ENCODE measurements around the gene RHEB. TPM values are rescaled to one million over a fixed set of nuclear protein-coding genes. Genes with fewer than 3 reads are reported as not detected.

RHEB gene
- total and polyA plus RNA-seq, 2 donors (not counting 1 experiment from before 2014, with no cell fraction given): 9.3 to 40.3 TPM

GRCh38 chr7:151483711-151483983, 36.0 kb downstream of the RHEB start:
- no peak overlapping the region for H3K4me3 Mint-ChIP-seq
- Histone ChIP-seq H3K36me3 (replicated peaks in 1 of 2; ENCODE audit: control extremely low read depth in 1 of 2, control insufficient read depth in 1 of 2, extremely low read depth in 1 of 2, insufficient read depth in 2 of 2, low read length in 1 of 2) (peaks cover 3 to 59% of the 10 kb centered on the region in 2 experiments), H3K4me1 (ENCODE audit: control insufficient read depth in 2 of 2, insufficient read depth in 2 of 2, low read length in 2 of 2) (peaks cover 12 to 13% of the 10 kb centered on the region in 2 donors), H3K9me3 (ENCODE audit: control extremely low read depth in 1 of 3, control insufficient read depth in 2 of 3, insufficient read depth in 1 of 3, low read length in 2 of 3) (no peaks in the 10 kb centered on the region), H3K4me3 (ENCODE audit: control extremely low read depth in 1 of 5, extremely low read depth in 1 of 5, insufficient read depth in 1 of 5, low read depth in 2 of 5, low read length in 4 of 5) (no peak overlapping the region), H3K27me3 (replicated peaks in 1 of 4; ENCODE audit: control extremely low read depth in 1 of 4, control insufficient read depth in 3 of 4, insufficient read depth in 4 of 4, low read length in 3 of 4) (no peaks in the 10 kb centered on the region), H3K9ac (ENCODE audit: low read length) (no peak overlapping the region), H3K79me2 (ENCODE audit: control insufficient read depth, insufficient read depth, low read length) (peaks cover 50% of the 10 kb centered on the region), H3K27ac (ENCODE audit: low read length in 2 of 2) (no peak overlapping the region), H3K4me2 (replicated peaks; ENCODE audit: low read depth, low read length, poor library complexity, severe bottlenecking) (no peak overlapping the region), H4K20me1 (ENCODE audit: control insufficient read depth, insufficient read depth, low read length, poor library complexity, severe bottlenecking) (peaks cover 30% of the 10 kb centered on the region), H2AFZ (ENCODE audit: insufficient read depth, low read depth, low read length, poor library complexity, severe bottlenecking) (no peak overlapping the region)
- DNase-seq (no peak), ATAC-seq (ENCODE audit: low read depth) (no peak)
- CTCF ChIA-PET: no interaction called here
- no CpG with 5 or more reads among the region's 1 CpG for WGBS (ENCODE audit: insufficient coverage)
- no peak overlapping the region for H3K27ac Mint-ChIP-seq
- peaks cover 16% of the 10 kb centered on the region for H3K4me1 Mint-ChIP-seq
- TF ChIP-seq CTCF (IDR thresholded peaks at IDR 0.05) (no peak), EZH2 (IDR thresholded peaks at IDR 0.05; ENCODE audit: borderline replicate concordance, insufficient read depth, low read depth, low read length, poor library complexity, severe bottlenecking) (no peak)
- no peaks in the 10 kb centered on the region for H3K9me3 Mint-ChIP-seq (ENCODE audit: insufficient read depth)
- POLR2A ChIA-PET: no interaction called here
- intact Hi-C loops (cut with micrococcal nuclease): no loop called here
- no peaks in the 10 kb centered on the region for H3K27me3 Mint-ChIP-seq

GRCh38 chr7:151482883-151483710, 36.6 kb downstream of the RHEB start:
- DNase-seq: no peak
- Histone ChIP-seq H3K79me2 (ENCODE audit: control insufficient read depth, insufficient read depth, low read length) (peaks cover 50% of the 10 kb centered on the region), H3K9me3 (ENCODE audit: control extremely low read depth in 1 of 3, control insufficient read depth in 2 of 3, insufficient read depth in 1 of 3, low read length in 2 of 3) (no peaks in the 10 kb centered on the region), H3K4me1 (ENCODE audit: control insufficient read depth in 2 of 2, insufficient read depth in 2 of 2, low read length in 2 of 2) (peaks cover 12 to 13% of the 10 kb centered on the region in 2 donors), H3K36me3 (replicated peaks in 1 of 2; ENCODE audit: control extremely low read depth in 1 of 2, control insufficient read depth in 1 of 2, extremely low read depth in 1 of 2, insufficient read depth in 2 of 2, low read length in 1 of 2) (peaks cover 3 to 63% of the 10 kb centered on the region in 2 experiments), H4K20me1 (ENCODE audit: control insufficient read depth, insufficient read depth, low read length, poor library complexity, severe bottlenecking) (peaks cover 31% of the 10 kb centered on the region), H2AFZ (ENCODE audit: insufficient read depth, low read depth, low read length, poor library complexity, severe bottlenecking) (no peak overlapping the region), H3K4me3 (ENCODE audit: control extremely low read depth in 1 of 5, extremely low read depth in 1 of 5, insufficient read depth in 1 of 5, low read depth in 2 of 5, low read length in 4 of 5) (no peak overlapping the region), H3K27me3 (replicated peaks in 1 of 4; ENCODE audit: control extremely low read depth in 1 of 4, control insufficient read depth in 3 of 4, insufficient read depth in 4 of 4, low read length in 3 of 4) (no peaks in the 10 kb centered on the region), H3K27ac (ENCODE audit: low read length in 2 of 2) (no peak overlapping the region), H3K9ac (ENCODE audit: low read length) (no peak overlapping the region), H3K4me2 (replicated peaks; ENCODE audit: low read depth, low read length, poor library complexity, severe bottlenecking) (no peak overlapping the region)
- H3K9me3 Mint-ChIP-seq (ENCODE audit: insufficient read depth): no peaks in the 10 kb centered on the region
- intact Hi-C loops (cut with micrococcal nuclease): no loop called here
- WGBS (ENCODE audit: insufficient coverage): 100% methylated on average over 4 of the region's 8 CpGs
- H3K4me1 Mint-ChIP-seq: peaks cover 16% of the 10 kb centered on the region
- CTCF ChIA-PET: no interaction called here
- POLR2A ChIA-PET: no interaction called here
- no peak overlapping the region for H3K27ac Mint-ChIP-seq
- TF ChIP-seq CTCF (IDR thresholded peaks at IDR 0.05) (no peak), EZH2 (IDR thresholded peaks at IDR 0.05; ENCODE audit: borderline replicate concordance, insufficient read depth, low read depth, low read length, poor library complexity, severe bottlenecking) (no peak)
- no peaks in the 10 kb centered on the region for H3K27me3 Mint-ChIP-seq
- no peak overlapping the region for H3K4me3 Mint-ChIP-seq
- ATAC-seq (ENCODE audit: low read depth): no peak
